Psoas muscle (tissue), 8 donors: ENCODE results near the gene SLC25A34. TPM values are rescaled to one million over a fixed set of nuclear protein-coding genes. Genes with fewer than 3 reads are reported as not detected.
A peak's percentile ranks its signal among the peaks of the same experiment; 100 is the strongest.

Experiments
- ATAC-seq, 4 donors: fragments of 200-7000 bp; cut with Tn5 transposase; one replicate each; pipeline ENCODE4 v1.9.1; 2020; ENCODE audit warnings: moderate library complexity in 3 of 4, mild to moderate bottlenecking in 2 of 4
- DNase-seq, 2 donors: peaks; one replicate each; pipeline ENCODE4 v3.0.0-alpha.2; 2020
- H3K27ac ChIP-seq: fragments of 200-600 bp; one replicate; pipeline ENCODE4 v1.8.0; 2022
- H3K27me3 ChIP-seq, 3 donors: fragments of 200-600 bp in 1 of 3; one replicate each; pipeline versions ENCODE4 v1.6.1 to v1.8.0; 2013 to 2022; ENCODE audit warnings: low read length in 2 of 3, mild to moderate bottlenecking in 2 of 3, moderate library complexity in 1 of 3; ENCODE audit not compliant: insufficient read depth in 3 of 3
- H3K36me3 ChIP-seq, 2 donors: fragments of 200-600 bp in 1 of 2; one replicate each; pipeline versions ENCODE4 v1.6.1 to v1.8.0; 2013 to 2022; ENCODE audit warnings: low read depth in 1 of 2, mild to moderate bottlenecking in 1 of 2, moderate library complexity in 1 of 2; ENCODE audit not compliant: insufficient read depth in 1 of 2
- H3K4me1 ChIP-seq: fragments of 200-600 bp; one replicate; pipeline ENCODE4 v1.8.0; 2022
- H3K4me3 ChIP-seq: fragments of 200-600 bp; one replicate; pipeline ENCODE4 v1.8.0; 2022; ENCODE audit warnings: mild to moderate bottlenecking
- H3K9me3 ChIP-seq: fragments of 200-600 bp; one replicate; pipeline ENCODE4 v1.8.0; 2022
- CTCF ChIP-seq: fragments of 200-600 bp; IDR thresholded peaks from one replicate; pipeline ENCODE4 v1.8.0; 2022; ENCODE audit warnings: antibody characterized with exemption
- WGBS, 3 donors: extraction: QIAGEN DNeasy Blood & Tissue Kit; methylation state at CpG; one replicate each; pipeline versions ENCODE4 v1.1.6 to v1.1.7; 2013; 5-methylcytosine and 5-hydroxymethylcytosine counted together
- intact Hi-C, 2 donors: fragments of 100-400 bp; cut with DNase I; formaldehyde crosslinking; loops; one replicate each; pipeline versions ENCODE4 v1.11.0 to v1.14.2; 2022
- polyA plus RNA-seq, 3 donors: library from polyadenylated mRNA; stranded (reverse); fragments of 200-250 nt; gene quantifications; one replicate each; pipeline ENCODE4 v1.2.3, GENCODE V29; 2013
- total RNA-seq, 4 donors: library from RNA; stranded (reverse); fragmentation: NEBNext Ultra II Directional in 2 of 4; extraction: Animal tissue kit (Norgen Biotek cat#: 25700) in 2 of 4; gene quantifications; one replicate each; pipeline versions ENCODE4 v1.2.1 to v1.2.4, GENCODE V29; 2021 to 2023
- donor health status: healthy with polysubstance abuse.
- donor health status: DM: no; HTN: no; CAD: no; lungs with moderate emphysema.
- donor health status: Bipolar disorder and iron deficiency.
- donor health status: healthy.
- donor health status: DM: yes; HTN: yes; CAD: no.
- donor health status: DM: no; HTN: no; CAD: no.
- donor health status: DM: no; HTN: no; CAD: no.
- donor health status: DM: yes; HTN: yes; CAD: no.

The SLC25A34 gene
- total and polyA plus RNA-seq, 7 donors: 1.3 to 48.2 (median 10.1) TPM

DNA sequence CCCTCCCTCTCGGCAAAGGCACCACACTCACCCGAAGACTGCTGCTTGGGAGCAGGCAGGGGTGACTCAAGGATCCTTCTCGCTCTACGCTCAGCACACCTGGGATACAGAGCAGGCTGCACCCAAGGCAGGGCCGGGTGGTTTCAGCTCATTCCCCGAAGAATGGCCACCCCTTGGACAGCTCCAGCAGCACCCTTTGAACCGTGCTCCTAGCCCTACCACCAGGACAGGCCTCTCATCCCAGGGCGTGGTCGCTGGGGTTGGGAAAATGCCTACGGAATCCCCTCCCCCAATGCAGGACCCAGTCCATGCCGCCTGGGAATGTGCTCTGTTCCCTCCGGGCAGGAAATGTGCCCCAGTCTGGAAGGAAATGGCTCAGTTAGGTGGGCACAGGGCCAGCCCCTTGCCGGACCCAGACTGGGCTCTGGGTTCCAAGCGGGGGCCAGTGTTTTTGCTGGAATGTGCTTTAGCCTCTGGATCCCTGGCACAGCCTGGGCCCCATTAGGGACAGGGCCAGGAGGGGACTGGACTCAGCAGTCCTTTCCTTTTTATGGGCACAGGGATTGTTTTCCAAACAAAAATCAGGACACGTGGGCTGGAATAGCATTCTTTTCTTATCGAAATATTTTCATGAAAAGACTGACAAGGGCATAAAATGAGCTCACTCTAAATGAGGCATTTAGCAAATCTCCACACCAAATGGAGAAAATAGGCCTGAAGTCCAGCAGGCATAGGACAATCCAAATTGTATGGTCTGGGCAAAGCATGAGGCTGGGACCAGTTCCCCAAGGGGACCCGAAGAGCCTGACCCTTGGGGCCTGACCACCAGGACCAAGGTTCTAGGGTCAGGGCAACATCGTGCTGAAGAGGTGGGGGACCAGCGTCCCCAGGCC lies 13.6 kb downstream of the SLC25A34 start:
- Histone ChIP-seq H3K27ac (no peak overlapping the region), H3K4me3 (no peak overlapping the region), H3K36me3 (no peaks in the 10 kb centered on the region), H3K4me1 (peaks cover 3% of the 10 kb centered on the region), H3K27me3 (no peaks in the 10 kb centered on the region), H3K9me3 (no peaks in the 10 kb centered on the region)
- no peak for TF ChIP-seq CTCF
- ATAC-seq (peak in 1 of 4 donors; percentile 19), DNase-seq (no peak)
- 52 to 61% (median 61%) methylated on average over 19 of the region's 19 CpGs for WGBS, 3 donors
- intact Hi-C loops: no loop called here

GRCh38 chr1:15750924-15751323 lies 14.9 kb downstream of the SLC25A34 start:
- 90 to 96% (median 93%) methylated on average over 12 of the region's 12 CpGs for WGBS, 3 donors

GRCh38 chr1:15751717-15752116 lies 15.7 kb downstream of the SLC25A34 start:
- Histone ChIP-seq H3K27ac (no peak overlapping the region), H3K4me3 (no peak overlapping the region), H3K27me3 (no peaks in the 10 kb centered on the region), H3K4me1 (peaks cover 9% of the 10 kb centered on the region), H3K9me3 (no peaks in the 10 kb centered on the region), H3K36me3 (no peaks in the 10 kb centered on the region)
- WGBS, 3 donors: 85 to 93% (median 88%) methylated on average over 10 of the region's 10 CpGs
- intact Hi-C loops: no loop called here
- TF ChIP-seq CTCF: no peak
- ATAC-seq (no peak), DNase-seq (no peak)

More at GRCh38 chr1:15750924-15751323, 14.9 kb downstream of the SLC25A34 start:
- H3K4me1 ChIP-seq: peaks cover 3% of the 10 kb centered on the region
- H3K36me3 ChIP-seq: no peaks in the 10 kb centered on the region
- H3K4me3 ChIP-seq: no peak overlapping the region
- no peak overlapping the region for H3K27ac ChIP-seq
- no peak for TF ChIP-seq CTCF
- no peaks in the 10 kb centered on the region for H3K9me3 ChIP-seq
- ATAC-seq (no peak), DNase-seq (no peak)
- H3K27me3 ChIP-seq: no peaks in the 10 kb centered on the region
- intact Hi-C loops: no loop called here

DNA sequence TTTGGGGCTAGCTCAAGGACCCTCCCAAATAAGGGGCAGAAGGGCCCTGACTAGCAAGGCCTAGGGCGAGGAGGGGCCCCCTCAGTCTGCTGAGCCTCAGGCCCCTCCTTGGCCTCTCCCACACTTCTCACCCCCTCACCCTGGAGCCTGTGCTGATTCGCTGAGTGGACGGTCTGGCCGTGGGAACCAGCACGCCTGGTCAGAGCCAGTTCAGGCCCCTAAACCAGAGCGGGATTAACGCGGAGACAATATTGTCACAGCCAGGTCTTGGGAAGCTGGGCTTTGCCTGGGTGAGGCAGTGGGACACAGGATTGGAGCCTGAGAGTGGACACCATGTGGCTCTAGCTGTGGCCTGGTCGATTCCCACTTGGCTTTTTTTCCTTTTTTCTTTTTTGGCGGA lies 17.7 kb downstream of the SLC25A34 start:
- intact Hi-C loops: no loop called here
- Histone ChIP-seq H3K4me3 (no peak overlapping the region), H3K27me3 (peaks cover 0 to 17% (median 3%) of the 10 kb centered on the region in 3 donors), H3K9me3 (no peaks in the 10 kb centered on the region), H3K36me3 (no peaks in the 10 kb centered on the region), H3K27ac (no peak overlapping the region), H3K4me1 (peaks cover 10% of the 10 kb centered on the region)
- 65 to 74% (median 73%) methylated on average over 10 of the region's 10 CpGs for WGBS, 3 donors
- ATAC-seq (no peak), DNase-seq (no peak)
- no peak for TF ChIP-seq CTCF
